ENCODE results near the gene MPP3.
A peak's percentile ranks its signal among the peaks of the same experiment; 100 is the strongest.
"Not testable (repeated sequence)": the region's sequence is repeated elsewhere in the genome, so short reads cannot be mapped to it uniquely, and the experiment has no call there.

The MPP3 gene

GRCh38 chr17:43832976-43833829 is at the start of gene MPP3:
Gene MPP3, minus strand, starts transcription at chr17:43833146. Its CDS starts 1,240 bp downstream, at chr17:43831906.
- no peak for FAIRE-seq

- no peak for FAIRE-seq
Measured at GRCh38 chr17:43881758-43882505, 49.0 kb upstream of the MPP3 start.

- no peak for FAIRE-seq
Measured at GRCh38 chr17:43881181-43881580, 48.2 kb upstream of the MPP3 start.

GRCh38 chr17:43880420-43880991 is 47.6 kb upstream of the MPP3 start:
- FAIRE-seq: no peak

GRCh38 chr17:43879723-43880419 is 46.9 kb upstream of the MPP3 start:
- no peak for FAIRE-seq

- FAIRE-seq: peak; percentile 93
Measured at GRCh38 chr17:43878260-43879175, 45.6 kb upstream of the MPP3 start.

- no peak for FAIRE-seq
Measured at GRCh38 chr17:43877451-43878155, 44.7 kb upstream of the MPP3 start.

GRCh38 chr17:43877031-43877430 is 44.1 kb upstream of the MPP3 start:
- no peak for FAIRE-seq

GRCh38 chr17:43875476-43876147 is 42.7 kb upstream of the MPP3 start:
- FAIRE-seq: no peak

GRCh38 chr17:43874293-43874692 is 41.3 kb upstream of the MPP3 start:
- no peak for FAIRE-seq

GRCh38 chr17:43873815-43874214 is 40.9 kb upstream of the MPP3 start:
- no peak for FAIRE-seq

GRCh38 chr17:43873091-43873490 is 40.1 kb upstream of the MPP3 start:
- no peak for FAIRE-seq

GRCh38 chr17:43871946-43872690 is 39.2 kb upstream of the MPP3 start:
- no peak for FAIRE-seq

- FAIRE-seq: not testable (repeated sequence)
Measured at GRCh38 chr17:43869031-43869430, 36.1 kb upstream of the MPP3 start.

GRCh38 chr17:43868226-43868994 is 35.5 kb upstream of the MPP3 start:
- no peak for FAIRE-seq

GRCh38 chr17:43864161-43864984 is 31.4 kb upstream of the MPP3 start:
- FAIRE-seq: no peak

- FAIRE-seq: no peak
Measured at GRCh38 chr17:43861960-43862359, 29.0 kb upstream of the MPP3 start.

GRCh38 chr17:43860927-43861622 is 28.1 kb upstream of the MPP3 start:
- FAIRE-seq: no peak
